Measurements from ENCODE around the gene FANCC.
"Not testable (repeated sequence)": the region's sequence is repeated elsewhere in the genome, so short reads cannot be mapped to it uniquely, and the experiment has no call there.

FANCC gene

GRCh38 chr9:95327239-95327865 is 9.8 kb upstream of the FANCC start:
- DNase-seq: no peak

DNA sequence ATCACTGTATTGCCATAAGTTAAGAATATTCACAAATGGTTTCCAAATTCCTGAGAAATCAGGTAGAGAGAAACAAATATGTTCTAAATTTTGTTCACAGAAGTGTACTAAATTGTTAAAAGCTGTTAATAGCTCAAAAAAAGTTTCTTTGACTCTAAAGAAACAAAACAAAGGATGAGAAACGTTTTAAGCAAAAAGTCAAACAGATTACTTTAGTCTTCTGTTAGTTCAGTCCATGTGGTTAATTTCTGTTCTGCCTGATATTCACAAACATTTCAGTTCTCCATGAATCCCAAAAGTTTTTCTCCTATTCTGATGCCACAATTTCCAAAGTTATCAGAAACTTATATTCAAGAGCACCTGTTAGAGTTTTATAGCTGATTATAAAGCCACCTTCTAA is 7.7 kb upstream of the FANCC start:
- DNase-seq: no peak

- DNase-seq: no peak
Observed at GRCh38 chr9:95317893-95318211, 343 bp upstream of the FANCC start.

- no peak for DNase-seq
Observed at GRCh38 chr9:95316794-95317118, 753 bp downstream of the FANCC start.

- DNase-seq: no peak
Observed at GRCh38 chr9:95316274-95316673, 1.2 kb downstream of the FANCC start.

DNA sequence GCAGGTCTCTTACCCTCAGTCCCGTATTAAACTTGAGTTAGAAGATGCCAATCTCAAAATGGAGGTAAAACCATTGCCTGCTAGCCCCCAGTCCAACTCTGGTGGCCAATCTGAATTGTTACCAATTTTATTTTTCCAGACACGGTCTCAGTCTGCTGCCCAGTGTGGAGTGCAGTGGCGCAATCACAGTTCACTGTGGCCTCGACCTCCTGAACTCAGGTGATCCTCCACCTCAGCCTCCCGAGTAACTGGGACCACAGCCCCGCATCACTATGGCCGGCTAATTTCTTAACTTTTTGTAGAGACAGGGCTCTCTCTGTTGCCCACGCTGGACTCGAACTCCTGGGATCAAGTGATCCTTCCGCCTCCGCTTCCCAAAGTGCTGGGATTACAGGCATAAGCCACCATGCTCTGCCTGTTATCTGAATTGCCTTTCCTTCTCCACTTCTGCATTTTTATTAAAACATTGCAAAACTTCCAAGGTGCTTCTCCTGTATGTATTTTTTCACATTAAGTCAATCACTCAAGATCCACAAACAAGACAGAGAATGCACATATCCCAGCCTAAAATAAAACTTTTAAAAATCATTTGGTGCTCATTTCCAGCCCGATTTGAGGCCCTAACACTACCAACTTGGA is 2.3 kb downstream of the FANCC start:
- no peak for DNase-seq

DNA sequence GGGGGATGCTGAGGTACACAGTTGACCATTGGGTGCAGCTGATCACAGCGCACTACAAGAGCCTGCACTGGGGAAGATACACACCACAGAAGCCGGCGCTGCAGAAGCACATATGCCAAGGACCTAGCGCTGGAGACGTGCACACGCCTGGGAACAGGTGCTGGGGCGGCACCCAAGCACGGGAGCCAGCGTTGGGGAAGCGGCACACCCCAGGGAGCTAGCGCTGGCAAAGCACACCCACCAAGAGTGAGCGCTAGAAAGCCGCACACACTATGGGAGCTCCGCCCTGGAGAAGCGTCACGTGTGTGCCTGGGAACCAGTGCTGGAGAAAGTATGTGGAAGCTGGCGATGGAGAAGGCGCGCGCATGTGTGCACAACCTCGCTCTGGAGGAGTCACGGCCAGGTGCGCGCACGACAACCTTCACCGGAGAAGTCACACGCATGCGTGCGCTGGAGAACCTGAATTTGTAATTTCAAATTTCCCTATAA is 4.5 kb downstream of the FANCC start:
- no peak for DNase-seq

DNA sequence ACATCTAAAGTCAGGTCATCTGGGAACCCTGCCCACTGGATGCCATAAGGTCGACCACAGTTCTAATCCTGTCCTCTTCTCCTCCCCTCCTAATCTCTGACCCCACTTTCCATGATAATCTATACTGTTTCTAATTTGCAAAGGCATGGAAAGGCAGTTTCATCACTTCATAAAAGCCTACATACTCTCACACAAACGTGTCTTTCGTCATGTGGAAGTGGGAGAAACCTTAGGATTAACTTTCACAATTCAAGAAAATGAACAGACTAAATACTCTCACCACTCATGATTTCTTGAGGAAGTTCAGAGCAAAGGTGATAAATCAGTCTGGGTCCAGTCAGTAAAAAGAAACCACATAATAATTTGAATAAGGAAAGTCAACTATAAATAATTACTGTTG is 5.5 kb downstream of the FANCC start:
- no peak for DNase-seq

GRCh38 chr9:95307538-95307937 is 10.0 kb downstream of the FANCC start:
- DNase-seq: no peak

DNA sequence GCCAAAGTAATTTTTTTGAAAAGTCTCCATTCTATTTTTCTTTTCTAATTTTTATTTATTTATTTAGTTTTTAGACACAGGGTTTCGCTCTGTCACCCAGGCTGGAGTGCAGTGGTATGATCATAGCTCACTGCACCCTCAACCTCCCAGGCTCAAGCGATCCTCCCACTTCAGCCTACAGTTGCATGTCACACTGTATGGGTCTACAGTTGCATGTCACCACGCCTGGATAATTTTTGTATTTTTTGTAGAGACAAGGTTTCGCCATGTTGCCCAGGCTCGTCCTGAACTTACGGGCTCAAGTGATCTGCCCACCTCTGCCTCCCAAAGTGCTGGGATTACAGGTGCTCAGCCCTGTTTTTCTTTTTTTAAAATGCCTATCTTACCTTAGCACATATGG is 10.7 kb downstream of the FANCC start:
- DNase-seq: no peak

DNA sequence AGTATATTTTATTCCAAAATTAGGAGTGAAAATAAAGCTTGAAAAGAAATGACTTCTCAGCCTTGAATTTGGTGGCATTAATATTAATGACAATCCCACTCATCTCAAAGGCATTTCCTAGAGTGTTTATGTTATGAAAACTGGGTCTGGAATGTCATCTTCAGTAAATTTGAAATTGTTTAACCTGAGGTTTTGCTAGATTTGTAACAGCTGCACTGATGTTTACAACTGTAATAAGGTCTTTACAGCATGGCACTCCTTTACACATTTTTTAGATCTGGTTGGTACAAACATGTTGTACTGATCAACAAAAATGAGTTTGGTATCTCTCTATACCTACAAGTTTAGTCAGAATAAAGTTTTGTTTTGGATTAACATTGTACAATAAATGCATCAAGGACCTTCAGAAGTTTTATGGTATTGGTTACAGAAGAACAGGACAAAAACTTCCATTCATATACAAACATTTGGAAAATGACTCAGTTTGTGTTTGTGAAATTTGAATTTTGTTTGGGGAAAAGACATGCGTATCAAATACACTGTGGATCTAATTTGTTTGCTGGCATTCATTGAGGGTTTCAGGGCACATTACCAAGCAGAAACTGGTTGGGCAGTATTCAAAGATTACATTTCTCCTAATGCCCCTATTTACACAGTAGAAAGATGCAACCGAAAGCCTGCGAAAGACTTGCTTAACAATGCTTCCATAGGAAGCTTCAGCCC is 11.6 kb downstream of the FANCC start:
- DNase-seq: no peak

- DNase-seq: no peak
Observed at GRCh38 chr9:95302479-95302878, 15.0 kb downstream of the FANCC start.

DNA sequence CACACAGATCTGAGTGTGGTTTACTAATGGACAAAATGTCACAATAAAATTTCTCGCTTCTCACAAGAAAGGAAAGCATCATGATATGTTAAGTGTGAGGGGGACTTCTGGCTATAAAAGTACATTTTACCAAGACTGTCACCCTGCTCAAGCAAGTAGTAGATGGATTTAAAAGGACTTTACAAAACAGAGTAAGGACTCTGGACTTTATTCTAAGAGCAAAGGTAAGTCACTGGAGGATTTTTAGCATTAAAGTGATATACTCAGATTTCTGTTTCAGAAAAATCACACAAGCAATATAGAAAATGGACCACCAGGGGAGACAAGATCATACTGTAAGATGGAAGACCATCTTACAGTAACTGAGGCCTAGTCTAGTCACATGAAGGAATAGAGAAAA is 19.7 kb downstream of the FANCC start:
- DNase-seq: no peak

- DNase-seq: no peak
Observed at GRCh38 chr9:95297316-95297715, 20.2 kb downstream of the FANCC start.

GRCh38 chr9:95296761-95297160 is 20.7 kb downstream of the FANCC start:
- DNase-seq: no peak

GRCh38 chr9:95293296-95293695 is 24.2 kb downstream of the FANCC start:
- not testable (repeated sequence) for DNase-seq

DNA sequence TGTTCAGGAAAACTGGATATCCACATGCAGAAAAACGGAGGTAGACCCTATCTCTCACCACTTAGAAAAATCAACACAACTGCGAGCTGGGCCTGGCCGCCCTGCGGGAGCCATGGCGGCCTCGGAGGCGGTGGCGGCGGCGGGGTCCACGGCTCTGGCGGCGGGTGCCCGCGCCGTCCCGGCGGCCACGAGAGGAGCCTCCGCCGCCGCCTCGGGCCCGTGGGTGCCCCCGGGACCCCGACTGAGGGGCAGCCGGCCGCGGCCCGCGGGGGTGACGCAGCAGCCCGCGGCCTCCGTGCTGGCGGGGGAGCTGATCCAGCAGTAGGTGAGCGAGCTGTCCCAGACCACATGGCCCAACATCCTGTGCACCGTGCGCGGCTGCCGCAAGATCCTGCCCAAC is 25.3 kb downstream of the FANCC start:
- no peak for DNase-seq

DNA sequence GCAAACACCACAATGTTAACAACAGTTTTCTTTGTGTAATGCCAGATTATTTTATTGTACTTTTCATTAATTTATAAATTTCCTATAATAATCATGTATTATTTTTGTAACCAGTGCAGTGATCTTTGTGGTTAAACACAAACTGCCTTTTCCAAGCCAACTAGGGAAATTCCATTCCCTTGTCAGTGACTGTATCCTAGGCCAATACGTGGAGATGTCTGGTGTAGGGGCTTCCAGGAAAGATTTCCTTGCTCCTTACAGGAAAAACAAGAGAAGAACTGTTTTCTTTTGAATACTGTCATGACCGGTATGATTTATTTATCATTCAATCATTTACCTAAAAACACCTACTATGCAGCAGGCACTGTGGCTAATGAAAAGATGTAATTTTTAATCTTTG is 31.4 kb downstream of the FANCC start:
- no peak for DNase-seq

GRCh38 chr9:95285307-95285706 is 32.2 kb downstream of the FANCC start:
- no peak for DNase-seq

DNA sequence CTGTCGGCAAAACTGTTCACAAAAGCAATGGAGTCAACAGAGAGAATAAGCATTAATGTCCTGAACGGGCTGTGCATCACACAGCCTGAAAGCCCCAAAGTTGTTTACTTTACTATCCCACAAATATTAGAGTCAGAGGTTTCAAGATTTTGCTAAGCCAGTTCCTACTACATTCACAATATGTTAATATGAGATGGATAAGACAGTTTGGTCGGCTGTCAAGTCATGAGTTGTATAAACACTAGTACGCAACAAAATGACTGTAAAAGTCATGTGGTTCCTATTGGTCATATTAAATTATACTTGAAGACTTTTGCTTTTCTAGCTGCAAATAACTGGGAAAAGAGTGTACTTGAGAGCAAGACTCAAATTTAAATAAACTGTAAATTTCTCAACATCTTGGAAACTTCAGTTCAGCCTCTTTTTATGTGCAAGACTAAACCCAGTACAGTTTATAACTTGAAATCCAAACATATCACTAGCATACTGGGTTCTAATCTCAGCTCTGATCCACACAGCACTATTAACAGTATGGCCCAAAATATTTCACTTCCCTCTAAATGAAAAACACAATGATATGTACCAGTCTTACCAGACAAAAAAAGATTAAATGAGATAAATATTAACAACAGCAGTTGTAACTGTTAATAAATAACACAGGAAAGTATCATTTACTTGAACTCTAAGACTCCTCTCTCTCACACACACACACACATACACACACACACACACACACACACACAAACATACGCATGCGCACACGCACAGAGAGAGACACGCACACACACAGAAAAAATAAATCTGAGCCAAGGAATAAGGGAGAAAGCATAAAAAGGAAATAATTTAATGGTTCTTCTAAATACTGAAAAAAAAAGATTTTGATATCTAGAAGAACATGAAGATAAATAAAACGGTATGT is 33.1 kb downstream of the FANCC start:
- no peak for DNase-seq

- no peak for DNase-seq
Observed at GRCh38 chr9:95283673-95284072, 33.8 kb downstream of the FANCC start.

DNA sequence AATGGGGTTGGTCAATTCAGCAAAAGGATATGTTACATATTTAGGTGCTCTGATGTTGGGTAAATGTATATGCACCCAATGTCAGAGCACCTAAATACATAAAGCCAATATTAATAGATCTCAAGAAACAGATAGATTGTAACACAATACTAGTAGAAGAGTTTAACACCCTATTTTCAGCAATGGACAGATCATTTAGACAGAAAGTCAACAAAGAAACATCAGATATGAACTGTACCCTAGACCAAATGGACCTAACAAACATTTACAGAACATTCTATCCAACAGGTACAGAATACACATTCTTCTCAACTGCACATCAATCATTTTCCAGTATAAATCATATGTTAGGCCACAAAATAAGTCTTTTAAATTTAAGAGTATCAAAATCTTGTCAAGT is 35.2 kb downstream of the FANCC start:
- no peak for DNase-seq

DNA sequence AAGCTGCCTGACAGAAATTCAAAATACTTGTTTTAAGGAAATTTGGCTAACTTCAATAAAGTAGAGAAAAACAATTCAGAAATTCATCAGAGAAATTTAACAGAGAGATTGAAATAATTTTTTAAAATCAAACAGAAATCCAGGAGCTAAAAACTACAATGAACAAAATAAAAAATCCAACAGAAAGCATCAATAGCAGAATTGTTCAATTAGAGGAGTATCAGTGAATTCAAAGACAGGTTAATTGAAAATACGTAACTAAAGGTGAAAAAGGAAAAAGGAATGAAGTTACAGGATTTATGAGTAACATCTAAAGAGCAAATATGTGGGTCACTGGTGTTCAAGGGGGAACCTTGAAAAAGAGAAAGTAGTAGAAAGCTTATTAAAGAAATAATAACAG is 36.8 kb downstream of the FANCC start:
- no peak for DNase-seq

DNA sequence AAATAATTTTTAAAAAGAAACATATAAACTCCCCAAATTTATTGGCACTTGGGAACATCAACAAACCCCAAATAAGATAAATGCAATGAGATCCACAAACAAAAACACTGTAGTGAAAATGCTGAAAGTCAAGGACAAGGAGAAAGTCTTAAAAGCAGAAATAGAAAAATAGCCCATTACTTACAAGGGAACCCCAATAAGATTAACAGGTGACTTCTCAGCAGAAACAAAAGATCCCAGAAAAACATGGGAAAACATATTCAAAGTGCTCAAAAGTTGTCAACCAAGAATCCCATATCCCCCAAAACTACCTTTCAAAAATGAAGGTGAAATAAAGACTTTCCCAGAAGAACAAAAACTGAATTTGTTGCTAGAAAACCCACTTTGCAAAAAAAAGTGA is 40.0 kb downstream of the FANCC start:
- DNase-seq: no peak

Measured in activated gamma-delta T cell treated with Interleukin-2 at 50 U/mL for 16 hours (primary cell).